DMS53 (cell line): ENCODE results near the gene KAT7.

Source experiments
- DNase-seq: peaks from one replicate; lab custom pipeline; 2025; lab: John Stamatoyannopoulos, UW

Gene KAT7

GRCh38 chr17:49760932-49761558, 27.4 kb upstream of the KAT7 start:
- DNase-seq: no peak

- no peak for DNase-seq
Observed at GRCh38 chr17:49762151-49762941, 26.1 kb upstream of the KAT7 start.

GRCh38 chr17:49763735-49764558, 24.5 kb upstream of the KAT7 start, which contains the start of gene FAM117A:
Gene FAM117A (minus strand): TSS chr17:49764131. CDS start chr17:49764087, 44 bp downstream.
- peak; percentile 100 for DNase-seq

- DNase-seq: no peak
Observed at GRCh38 chr17:49764559-49765180, 23.8 kb upstream of the KAT7 start.

GRCh38 chr17:49766918-49767530, 21.5 kb upstream of the KAT7 start:
- no peak for DNase-seq

- no peak for DNase-seq
Observed at GRCh38 chr17:49775546-49776260, 12.8 kb upstream of the KAT7 start.

GRCh38 chr17:49776551-49777300, 11.8 kb upstream of the KAT7 start:
- no peak for DNase-seq

- DNase-seq: no peak
Observed at GRCh38 chr17:49777563-49777962, 10.9 kb upstream of the KAT7 start.

- DNase-seq: no peak
Observed at GRCh38 chr17:49779156-49779738, 9.2 kb upstream of the KAT7 start.

GRCh38 chr17:49779739-49780231, 8.7 kb upstream of the KAT7 start:
- DNase-seq: peak; percentile 72

GRCh38 chr17:49783071-49783715, 5.3 kb upstream of the KAT7 start:
- no peak for DNase-seq

GRCh38 chr17:49783791-49784190, 4.7 kb upstream of the KAT7 start:
- DNase-seq: no peak

- no peak for DNase-seq
Observed at GRCh38 chr17:49784636-49785035, 3.8 kb upstream of the KAT7 start.

GRCh38 chr17:49787884-49788477, 500 bp upstream of the KAT7 start:
- peak; percentile 59 for DNase-seq

- DNase-seq: no peak
Observed at GRCh38 chr17:49789243-49789578, 730 bp downstream of the KAT7 start.

- DNase-seq: no peak
Observed at GRCh38 chr17:49793309-49793708, 4.8 kb downstream of the KAT7 start.

- DNase-seq: no peak
Observed at GRCh38 chr17:49795372-49795771, 6.9 kb downstream of the KAT7 start.

- no peak for DNase-seq
Observed at GRCh38 chr17:49798182-49798581, 9.7 kb downstream of the KAT7 start.

GRCh38 chr17:49798738-49799137, 10.3 kb downstream of the KAT7 start:
- no peak for DNase-seq
